GM21619 (cell line): ENCODE data around the gene GRIK4.

Experiments
- ATAC-seq: cut with Tn5 transposase; IDR thresholded peaks from one replicate; pipeline ENCODE4 v1.9.1; 2021; ENCODE audit not compliant: unreplicated experiment

The GRIK4 gene

DNA sequence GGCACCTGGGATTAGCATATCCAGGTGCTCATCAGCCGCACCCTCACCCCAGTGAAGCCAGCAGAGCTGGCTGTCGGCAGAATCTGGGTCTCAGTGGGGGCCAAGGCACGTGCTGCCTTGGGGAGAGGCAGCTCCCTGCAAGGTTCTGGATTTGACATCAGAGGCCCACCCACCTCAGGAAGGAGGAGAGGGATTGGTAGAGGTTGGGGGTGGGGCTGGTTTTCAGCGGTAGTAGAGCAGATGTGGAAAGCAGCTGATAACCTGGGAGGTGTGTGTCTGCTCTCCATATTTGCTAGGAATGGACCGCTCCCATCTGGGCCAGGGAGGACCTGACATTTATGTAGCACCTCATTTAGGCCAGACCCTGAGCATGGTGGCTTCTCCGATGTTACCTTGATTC, 147.5 kb downstream of the GRIK4 start:
- no peak for ATAC-seq

- no peak for ATAC-seq
Observed at GRCh38 chr11:120660024-120660565, 148.5 kb downstream of the GRIK4 start.

DNA sequence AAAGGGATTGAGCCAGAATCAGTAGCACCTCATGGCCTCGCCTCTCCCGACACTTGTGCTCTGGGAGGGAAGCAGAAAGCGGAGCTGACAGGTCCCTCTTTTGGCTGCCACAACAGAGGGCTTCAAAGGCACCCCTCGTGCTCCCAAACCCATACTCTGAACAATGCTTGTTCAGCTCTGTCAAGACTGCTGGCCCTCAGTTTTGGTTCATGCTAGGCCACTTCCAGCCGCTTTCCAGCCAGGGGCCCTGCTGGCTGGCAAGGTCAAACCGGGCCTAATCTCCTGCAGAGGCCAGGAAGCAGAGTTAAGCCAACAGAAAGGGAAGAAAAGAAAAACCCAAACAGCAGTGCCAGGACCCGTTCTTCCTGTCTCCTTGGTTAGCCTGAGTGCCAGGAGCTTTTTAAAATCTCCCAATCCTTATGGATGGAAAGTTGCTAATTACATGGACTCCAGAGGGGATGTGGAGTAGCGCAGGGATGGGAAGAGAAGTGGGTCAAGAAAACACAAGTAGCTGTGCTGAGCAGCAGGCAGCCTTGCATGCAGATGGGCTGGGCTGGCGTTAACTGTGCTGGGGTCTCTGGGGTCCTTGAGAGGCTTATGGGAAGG, 150.6 kb downstream of the GRIK4 start:
- ATAC-seq, result no peak

DNA sequence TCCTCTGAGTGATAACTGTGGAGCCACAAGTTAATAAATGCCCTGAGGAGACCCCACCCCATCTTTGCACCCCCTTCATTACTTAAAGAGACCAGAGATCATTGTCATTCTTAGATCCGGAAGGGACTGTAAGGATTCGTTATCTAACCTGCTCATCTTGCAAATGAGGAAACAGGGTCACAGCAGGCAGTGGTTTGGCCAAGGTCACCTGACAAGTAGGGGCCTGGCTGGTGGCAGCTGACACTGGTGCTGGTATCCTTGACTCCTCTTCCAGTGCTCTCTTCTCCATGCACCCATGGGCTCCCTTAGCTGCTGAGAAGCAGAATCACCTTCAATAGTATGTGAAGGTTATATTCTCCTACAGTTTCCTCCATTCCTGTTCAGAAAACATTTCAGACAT, 151.6 kb downstream of the GRIK4 start:
- ATAC-seq, result no peak

DNA sequence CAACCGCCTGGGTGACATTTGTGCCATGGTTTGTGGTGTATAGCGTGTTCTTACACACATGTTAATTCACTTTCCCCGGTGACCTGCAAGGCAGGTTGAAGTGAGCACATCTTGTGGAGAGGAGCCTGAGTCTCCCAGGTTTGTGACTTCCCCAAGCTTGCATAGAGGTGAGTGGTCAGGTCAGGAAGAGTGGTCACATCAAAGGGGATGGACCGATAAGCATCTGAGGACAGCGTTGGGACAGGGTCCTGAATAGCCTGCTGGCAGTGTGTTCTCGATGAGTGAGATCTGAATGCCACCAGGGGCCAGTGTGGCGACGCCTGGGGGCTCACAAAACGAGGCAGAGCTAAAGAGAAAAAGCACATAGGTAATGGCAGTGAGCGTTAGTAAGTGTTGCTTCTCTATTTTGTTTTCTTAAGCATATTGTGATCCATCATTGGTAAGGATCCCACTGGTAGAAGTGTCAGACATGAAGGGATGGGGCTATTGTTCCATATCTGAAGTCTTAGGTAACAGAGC, 154.6 kb downstream of the GRIK4 start:
- ATAC-seq, result no peak

GRCh38 chr11:120667281-120667680, 155.7 kb downstream of the GRIK4 start:
- no peak for ATAC-seq

- ATAC-seq, result no peak
Observed at GRCh38 chr11:120667934-120668333, 156.4 kb downstream of the GRIK4 start.

- ATAC-seq, result no peak
Observed at GRCh38 chr11:120668537-120668936, 157.0 kb downstream of the GRIK4 start.

- no peak for ATAC-seq
Observed at GRCh38 chr11:120674542-120674941, 163.0 kb downstream of the GRIK4 start.

DNA sequence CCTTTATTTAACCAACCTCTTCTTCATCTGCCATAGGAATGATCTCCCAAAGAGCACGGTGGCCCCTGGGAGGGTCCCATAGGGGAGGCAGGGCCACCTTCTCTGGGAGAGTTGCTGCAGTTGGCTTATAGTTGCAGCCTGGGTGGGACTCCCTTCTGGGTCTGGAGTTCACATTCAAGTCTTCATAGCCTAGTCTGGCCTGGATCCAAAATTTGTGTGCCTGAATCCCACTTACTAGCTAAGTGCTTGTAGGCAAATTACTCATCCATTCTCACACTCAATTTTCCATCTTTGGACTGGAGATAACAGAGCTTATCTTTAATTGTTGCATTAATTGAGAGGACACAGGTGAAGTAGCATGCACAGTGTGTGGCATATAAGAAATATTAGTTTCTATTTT, 163.6 kb downstream of the GRIK4 start:
- no peak for ATAC-seq

- no peak for ATAC-seq
Observed at GRCh38 chr11:120676991-120677390, 165.4 kb downstream of the GRIK4 start.

DNA sequence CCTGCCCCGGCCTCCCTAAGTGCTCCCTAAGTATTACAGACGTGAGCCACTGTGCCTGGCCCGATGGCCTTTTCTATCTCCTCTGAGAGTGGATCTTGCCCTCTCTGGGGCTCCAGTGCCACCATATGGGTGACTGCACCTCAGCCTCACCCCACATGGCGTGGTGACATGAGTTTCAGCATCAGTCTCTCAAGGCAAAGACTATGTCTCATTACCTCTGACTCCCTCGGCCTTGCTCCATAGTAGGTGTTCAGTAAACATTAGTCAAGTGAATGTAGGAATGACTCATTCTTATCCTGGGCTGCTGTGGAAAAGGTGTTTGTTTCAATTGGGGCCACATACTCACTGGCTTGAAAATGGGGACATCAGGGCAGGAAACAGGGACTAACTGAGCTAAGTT, 168.8 kb downstream of the GRIK4 start:
- no peak for ATAC-seq

- no peak for ATAC-seq
Observed at GRCh38 chr11:120681434-120682331, 170.1 kb downstream of the GRIK4 start.

DNA sequence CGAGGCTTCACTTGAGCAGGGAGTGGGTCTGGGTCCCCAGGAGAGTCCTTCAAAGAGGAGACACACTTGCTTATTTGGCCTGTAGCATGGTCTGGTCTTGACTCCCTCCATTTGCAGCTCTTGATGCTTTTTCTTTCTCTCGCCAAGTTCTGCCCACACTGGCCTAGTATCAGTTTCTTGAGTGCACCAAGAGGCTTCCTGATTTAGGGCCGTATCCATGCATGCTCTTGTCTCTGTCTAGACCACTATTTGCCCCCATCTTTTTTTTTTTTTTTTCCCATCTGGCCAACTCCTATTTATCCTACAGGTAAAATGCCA, 170.7 kb downstream of the GRIK4 start:
- no peak for ATAC-seq

DNA sequence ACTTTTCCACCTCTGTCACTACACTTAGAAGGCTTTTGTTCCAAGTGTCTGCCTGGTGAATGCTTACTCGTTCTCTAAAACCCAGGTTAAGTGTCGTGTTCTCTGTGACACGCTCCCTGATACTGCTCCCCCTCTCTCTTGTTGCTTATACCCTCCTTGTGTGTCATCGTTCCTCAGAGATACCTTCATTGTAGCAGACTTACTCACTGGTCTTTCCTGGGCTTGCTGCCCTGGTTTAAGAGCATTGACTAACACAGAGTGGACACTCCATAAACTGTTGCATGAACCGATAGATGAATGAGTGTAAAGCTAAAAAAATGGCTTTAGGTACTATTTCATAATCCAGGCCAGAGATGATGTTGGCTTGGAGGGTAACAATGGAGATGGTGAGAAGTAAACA, 171.3 kb downstream of the GRIK4 start:
- no peak for ATAC-seq

GRCh38 chr11:120686516-120686915, 175.0 kb downstream of the GRIK4 start:
- ATAC-seq, result no peak

DNA sequence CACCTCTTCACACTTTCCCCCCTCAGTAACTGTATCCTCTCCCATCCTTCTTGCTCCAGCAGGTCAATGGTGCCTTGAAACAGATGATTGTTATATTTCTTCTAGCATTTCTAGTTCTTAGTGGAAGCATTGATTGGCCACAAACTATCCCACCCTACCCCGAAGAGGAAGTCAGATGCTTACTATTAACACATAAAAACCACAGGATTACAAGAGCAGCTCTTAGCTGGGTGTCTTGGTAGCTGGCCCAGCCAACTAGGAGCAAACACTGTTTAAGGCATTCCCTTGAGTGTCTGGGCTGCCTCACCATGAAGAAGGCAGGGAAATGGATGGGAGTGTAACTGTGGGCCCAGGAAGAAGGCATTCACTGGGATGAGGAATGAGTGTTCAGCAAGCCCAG, 176.6 kb downstream of the GRIK4 start:
- ATAC-seq, result no peak

DNA sequence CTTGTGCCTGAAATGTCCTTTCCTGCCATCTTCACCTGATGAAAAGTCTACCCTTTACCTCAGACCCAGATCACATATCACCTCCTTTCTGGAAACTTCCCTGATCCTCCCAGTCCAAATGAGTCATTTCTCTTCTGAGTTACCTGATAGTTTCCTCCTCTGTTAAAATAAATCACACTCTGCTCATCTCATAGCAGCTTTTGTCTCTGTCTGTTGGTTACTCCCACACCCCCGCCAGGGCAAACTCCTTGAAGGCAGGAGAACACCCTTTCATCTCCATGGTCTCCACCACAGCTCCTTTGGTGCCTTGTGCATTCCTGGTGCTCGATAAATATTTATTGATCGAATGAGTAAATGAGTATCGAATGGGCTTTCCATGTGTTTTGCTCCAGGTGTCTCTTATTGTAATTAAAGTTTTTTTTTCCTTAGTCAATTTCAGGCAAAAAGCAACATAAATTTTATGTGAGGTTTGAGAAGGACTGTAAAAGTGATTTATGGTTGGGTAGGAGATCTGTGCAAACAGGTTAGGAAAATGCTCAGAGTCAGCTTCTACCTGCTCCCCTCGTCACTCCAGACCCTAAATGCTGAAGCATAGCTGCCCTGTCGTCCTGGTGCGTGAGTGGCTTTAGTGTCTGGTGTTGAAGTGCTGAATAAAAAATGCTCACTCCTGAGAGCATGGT, 178.2 kb downstream of the GRIK4 start:
- ATAC-seq, result no peak

GRCh38 chr11:120690406-120690805, 178.9 kb downstream of the GRIK4 start:
- ATAC-seq, result no peak

DNA sequence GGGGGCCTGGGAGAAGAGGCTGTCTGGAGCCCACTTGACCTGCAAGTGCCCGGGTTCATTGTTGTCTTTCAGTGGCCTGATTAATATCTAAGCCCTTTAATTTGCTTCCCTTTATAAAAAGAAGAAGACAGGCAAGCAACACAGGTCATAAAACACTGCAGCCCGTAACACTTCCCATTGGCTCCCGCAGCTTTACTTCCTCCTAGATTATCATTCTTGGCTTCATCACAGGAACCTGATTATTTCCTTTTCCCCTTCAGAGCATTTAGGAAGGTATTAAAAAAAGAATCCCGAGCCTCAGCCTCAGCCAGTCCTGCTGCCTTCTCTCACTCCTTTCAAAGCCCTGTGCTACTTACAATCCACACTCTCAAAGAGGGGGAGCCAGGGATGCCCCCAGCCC, 183.2 kb downstream of the GRIK4 start:
- no peak for ATAC-seq

- ATAC-seq, result no peak
Observed at GRCh38 chr11:120695426-120695825, 183.9 kb downstream of the GRIK4 start.

DNA sequence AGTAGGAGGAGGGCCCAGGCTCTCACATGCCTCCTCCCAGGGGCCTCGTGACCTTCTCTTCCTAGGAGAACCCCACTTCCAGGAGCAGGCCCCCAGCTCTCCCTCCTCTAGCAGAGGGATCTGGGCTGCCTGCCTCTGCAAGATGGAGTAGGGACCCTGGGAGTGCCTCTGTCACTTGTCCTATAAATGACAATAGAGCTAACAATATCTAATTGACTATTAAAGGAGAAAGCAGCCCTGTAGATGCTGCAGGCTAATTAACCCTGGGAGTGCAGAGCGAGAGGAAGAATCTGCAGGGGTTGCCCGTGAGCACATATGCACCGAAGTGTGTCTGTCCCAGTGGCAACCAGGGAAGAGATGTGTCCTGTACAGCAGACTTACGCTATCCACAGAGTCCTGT, 184.4 kb downstream of the GRIK4 start:
- no peak for ATAC-seq
